GM23338 (cell line): ENCODE measurements around the gene ADAMTS17. TPM values are rescaled to one million over a fixed set of nuclear protein-coding genes. Genes with fewer than 3 reads are reported as not detected.

Experiments used
- ATAC-seq: fragments of 200-7000 bp; cut with Tn5 transposase; 3 replicates; pipeline ENCODE4 v1.9.1; 2020
- DNase-seq: peaks from one replicate; pipeline ENCODE4 v3.0.0-alpha.2; 2015; ENCODE audit warnings: low spot score
- H2AFZ ChIP-seq: fragments of 200-600 bp; sonication (generic); 2 replicates; pipeline ENCODE4 v1.8.0; 2016; ENCODE audit warnings: antibody characterized with exemption, mild to moderate bottlenecking, moderate library complexity
- H3F3A ChIP-seq: fragments of 200-600 bp; sonication (generic); replicated peaks from 2 replicates; pipeline ENCODE4 v1.8.0; 2017; ENCODE audit warnings: antibody characterized with exemption, mixed run types, low read depth
- H3K27ac ChIP-seq: fragments of 200-600 bp; sonication (generic); 2 replicates; pipeline ENCODE4 v1.6.1; 2016; ENCODE audit warnings: low read depth
- H3K27me3 ChIP-seq: fragments of 200-600 bp; sonication (generic); 2 replicates; pipeline ENCODE4 v1.8.0; 2016; ENCODE audit warnings: mild to moderate bottlenecking, mixed run types, moderate library complexity; ENCODE audit not compliant: insufficient read depth
- H3K36me3 ChIP-seq: fragments of 200-600 bp; sonication (generic); 2 replicates; pipeline ENCODE4 v1.8.0; 2016; ENCODE audit warnings: mild to moderate bottlenecking; ENCODE audit not compliant: insufficient read depth
- H3K4me1 ChIP-seq: fragments of 200-600 bp; sonication (generic); 2 replicates; pipeline ENCODE4 v1.8.0; 2016; ENCODE audit warnings: mild to moderate bottlenecking, moderate library complexity; ENCODE audit not compliant: insufficient read depth
- H3K4me2 ChIP-seq: fragments of 200-600 bp; sonication (generic); 2 replicates; pipeline ENCODE4 v1.7.1; 2017; ENCODE audit warnings: mixed run types
- H3K4me3 ChIP-seq: fragments of 200-600 bp; sonication (generic); 2 replicates; pipeline ENCODE4 v1.6.1; 2016; ENCODE audit warnings: mixed run types
- H3K79me2 ChIP-seq: fragments of 200-600 bp; sonication (generic); replicated peaks from 2 replicates; pipeline ENCODE4 v1.8.0; 2017; ENCODE audit warnings: mild to moderate bottlenecking; ENCODE audit not compliant: insufficient read depth
- H3K9me2 ChIP-seq: fragments of 200-600 bp; sonication (generic); 2 replicates; pipeline ENCODE4 v1.8.0; 2017; ENCODE audit not compliant: insufficient read depth
- H4K20me1 ChIP-seq: fragments of 200-600 bp; sonication (generic); replicated peaks from 2 replicates; pipeline ENCODE4 v1.8.0; 2017; ENCODE audit warnings: mild to moderate bottlenecking; ENCODE audit not compliant: insufficient read depth
- H3K27ac Mint-ChIP-seq: 2 replicates; pipeline ENCODE4 v1.8.0; 2020; ENCODE audit warnings: inconsistent platforms, mild to moderate bottlenecking, moderate library complexity, mixed read lengths
- H3K27me3 Mint-ChIP-seq: 3 replicates; pipeline ENCODE4 v1.8.0; 2022; ENCODE audit warnings: low read depth, mild to moderate bottlenecking, moderate library complexity, mixed read lengths, inconsistent platforms; ENCODE audit not compliant: insufficient read depth, poor library complexity
- H3K36me3 Mint-ChIP-seq: 3 replicates; pipeline ENCODE4 v1.8.0; 2021; ENCODE audit warnings: low read depth, mild to moderate bottlenecking, inconsistent platforms, moderate library complexity, mixed read lengths
- H3K4me1 Mint-ChIP-seq: 3 replicates; pipeline ENCODE4 v1.8.0; 2020; ENCODE audit warnings: mild to moderate bottlenecking, inconsistent platforms, mixed read lengths
- H3K4me3 Mint-ChIP-seq: 3 replicates; pipeline ENCODE4 v1.8.0; 2021; ENCODE audit warnings: moderate library complexity, mild to moderate bottlenecking, inconsistent platforms, mixed read lengths
- H3K9me3 Mint-ChIP-seq: 3 replicates; pipeline ENCODE4 v1.8.0; 2020; ENCODE audit warnings: moderate library complexity, mild to moderate bottlenecking, inconsistent platforms, mixed read lengths
- CREB1 ChIP-seq: fragments of 250-450 bp; sonication (Bioruptor Pico); IDR thresholded peaks from 2 replicates; pipeline ENCODE4 v1.5.0; 2020; ENCODE audit warnings: low read depth, mild to moderate bottlenecking, moderate library complexity
- CTCF ChIP-seq, 2 experiments: fragments of 200-600 bp in 1 of 2; sonication (generic) in 1 of 2; conservative IDR thresholded peaks; 2 replicates each; pipeline versions ENCODE4 v1.5.1 to v1.6.1; 2016 to 2017; ENCODE audit warnings: antibody characterized with exemption in 2 of 2, low read depth in 2 of 2, mild to moderate bottlenecking in 2 of 2, moderate library complexity in 1 of 2
- EZH2 ChIP-seq: fragments of 200-600 bp; sonication (generic); IDR thresholded peaks from one replicate; pipeline ENCODE4 v1.8.0; 2017; ENCODE audit warnings: antibody characterized with exemption, mild to moderate bottlenecking, low read depth; ENCODE audit not compliant: unreplicated experiment
- EZH2phosphoT487 ChIP-seq: fragments of 200-600 bp; sonication (generic); IDR thresholded peaks from one replicate; pipeline ENCODE4 v1.8.1; 2018; ENCODE audit warnings: antibody characterized with exemption; ENCODE audit not compliant: unreplicated experiment
- JUNB ChIP-seq: IDR thresholded peaks from one replicate; pipeline ENCODE4 v1.6.1; 2016; ENCODE audit warnings: antibody characterized with exemption; ENCODE audit not compliant: unreplicated experiment
- NANOG ChIP-seq: IDR thresholded peaks from 2 replicates; pipeline ENCODE4 v1.6.1; 2016; ENCODE audit warnings: antibody characterized with exemption, borderline replicate concordance
- ZNF462 ChIP-seq: fragments of 250-450 bp; sonication (Bioruptor Pico); IDR thresholded peaks from 2 replicates; pipeline ENCODE4 v1.5.0; 2020; ENCODE audit warnings: mild to moderate bottlenecking, moderate library complexity
- polyA plus RNA-seq: library from polyadenylated mRNA; unstranded; fragments of >200 nt; fragmentation: Nextera tagmentation; extraction: Ambion mirVana; gene quantifications from 2 replicates; pipeline ENCODE4 v1.2.1, GENCODE V29; 2016
- total RNA-seq: library from RNA; depleted of rRNA; stranded (reverse); fragments of >200 nt; shearing (Covaris generic); gene quantifications from 2 replicates; pipeline ENCODE4 v1.2.3, GENCODE V29; 2014

The ADAMTS17 gene
- total and polyA plus RNA-seq, 2 experiments from 2014 or later, result 0.60 to 3.8 TPM

- TF ChIP-seq ZNF462 (CRISPR knock-in tag) (no peak), EZH2 (no peak), CREB1 (CRISPR knock-in tag) (no peak)
Observed at GRCh38 chr15:99994849-99995248, 346.9 kb downstream of the ADAMTS17 start (continued).

GRCh38 chr15:99993681-99994131, 348.1 kb downstream of the ADAMTS17 start:
- Histone ChIP-seq H3K4me1 (peaks cover 24% of the 10 kb centered on the region), H4K20me1 (no peaks in the 10 kb centered on the region), H3K79me2 (no peaks in the 10 kb centered on the region), H3K4me3 (no peak overlapping the region), H3F3A (no peaks in the 10 kb centered on the region), H2AFZ (no peak overlapping the region), H3K36me3 (no peaks in the 10 kb centered on the region), H3K4me2 (no peak overlapping the region), H3K27ac (no peak overlapping the region), H3K9me2 (0 out of 2 replicates have a peak, but pooled peaks cover 3% of the 10 kb centered on the region), H3K27me3 (no peaks in the 10 kb centered on the region)
- Mint-ChIP-seq H3K27me3 (peaks cover 5% of the 10 kb centered on the region), H3K9me3 (peaks cover 4% of the 10 kb centered on the region; the same call in 1 of the 3 replicates), H3K4me3 (no peak overlapping the region), H3K4me1 (peaks cover 32% of the 10 kb centered on the region), H3K27ac (no peak overlapping the region), H3K36me3 (peaks cover under 1% of the 10 kb centered on the region; the same call in 1 of the 3 replicates)
- DNase-seq (no peak), ATAC-seq (no peak)
- TF ChIP-seq JUNB (no peak), CTCF (conservative IDR thresholded peaks at IDR 0.05; ENCODE audit: low read depth in 2 of 2) (no peak), EZH2phosphoT487 (no peak), NANOG (no peak), ZNF462 (CRISPR knock-in tag) (no peak)
